ENCODE measurements around the gene CARD11.

Gene CARD11

GRCh38 chr7:2929321-2930201 lies 114.1 kb downstream of the CARD11 start:
- Histone ChIP-seq H3K4me2 (ENCODE audit: low read depth, low read length, poor library complexity, severe bottlenecking) (no peak overlapping the region), H3F3A (ENCODE audit: low read depth) (no peaks in the 10 kb centered on the region), H3K4me3 (ENCODE audit: low read length, poor library complexity, severe bottlenecking) (no peak overlapping the region), H3K27me3 (ENCODE audit: insufficient read depth, low read length, poor library complexity, severe bottlenecking) (no peaks in the 10 kb centered on the region), H2AFZ (ENCODE audit: low read length) (no peak overlapping the region), H3K9me2 (replicated peaks; ENCODE audit: low read depth, low read length) (no peaks in the 10 kb centered on the region), H4K20me1 (ENCODE audit: insufficient read depth, low read length, poor library complexity, severe bottlenecking) (no peaks in the 10 kb centered on the region), H3K79me2 (ENCODE audit: insufficient read depth, low read length) (no peaks in the 10 kb centered on the region), H3K4me1 (ENCODE audit: insufficient read depth, low read length, poor library complexity, severe bottlenecking) (no peaks in the 10 kb centered on the region), H3K9ac (ENCODE audit: low read depth, low read length, poor library complexity, severe bottlenecking) (no peak overlapping the region), H3K9me3 (ENCODE audit: insufficient read depth, low read depth, low read length) (no peaks in the 10 kb centered on the region), H3K36me3 (ENCODE audit: insufficient read depth, low read length) (peaks cover 7% of the 10 kb centered on the region; the same call in 1 of the 2 replicates)
- TF ChIP-seq EZH2phosphoT487 (IDR thresholded peaks at IDR 0.05; ENCODE audit: borderline replicate concordance) (no peak), CTCF (conservative IDR thresholded peaks at IDR 0.05; ENCODE audit: low read length) (no peak)

GRCh38 chr7:2928613-2929311 lies 114.9 kb downstream of the CARD11 start:
- Histone ChIP-seq H3F3A (ENCODE audit: low read depth) (no peaks in the 10 kb centered on the region), H2AFZ (ENCODE audit: low read length) (no peak overlapping the region), H3K4me3 (ENCODE audit: low read length, poor library complexity, severe bottlenecking) (no peak overlapping the region), H3K9me2 (replicated peaks; ENCODE audit: low read depth, low read length) (no peaks in the 10 kb centered on the region), H3K4me1 (ENCODE audit: insufficient read depth, low read length, poor library complexity, severe bottlenecking) (no peaks in the 10 kb centered on the region), H3K4me2 (ENCODE audit: low read depth, low read length, poor library complexity, severe bottlenecking) (no peak overlapping the region), H3K79me2 (ENCODE audit: insufficient read depth, low read length) (no peaks in the 10 kb centered on the region), H3K9me3 (ENCODE audit: insufficient read depth, low read depth, low read length) (no peaks in the 10 kb centered on the region), H3K9ac (ENCODE audit: low read depth, low read length, poor library complexity, severe bottlenecking) (no peak overlapping the region), H3K36me3 (ENCODE audit: insufficient read depth, low read length) (peaks cover 7% of the 10 kb centered on the region; the same call in 1 of the 2 replicates), H3K27me3 (ENCODE audit: insufficient read depth, low read length, poor library complexity, severe bottlenecking) (no peaks in the 10 kb centered on the region), H4K20me1 (ENCODE audit: insufficient read depth, low read length, poor library complexity, severe bottlenecking) (no peaks in the 10 kb centered on the region)
- TF ChIP-seq CTCF (conservative IDR thresholded peaks at IDR 0.05; ENCODE audit: low read length) (no peak), EZH2phosphoT487 (IDR thresholded peaks at IDR 0.05; ENCODE audit: borderline replicate concordance) (no peak)

GRCh38 chr7:2928256-2928612 lies 115.4 kb downstream of the CARD11 start:
- Histone ChIP-seq H3K79me2 (ENCODE audit: insufficient read depth, low read length) (no peaks in the 10 kb centered on the region), H3K27me3 (ENCODE audit: insufficient read depth, low read length, poor library complexity, severe bottlenecking) (no peaks in the 10 kb centered on the region), H3F3A (ENCODE audit: low read depth) (no peaks in the 10 kb centered on the region), H3K4me1 (ENCODE audit: insufficient read depth, low read length, poor library complexity, severe bottlenecking) (no peaks in the 10 kb centered on the region), H3K9ac (ENCODE audit: low read depth, low read length, poor library complexity, severe bottlenecking) (no peak overlapping the region), H3K9me2 (replicated peaks; ENCODE audit: low read depth, low read length) (no peaks in the 10 kb centered on the region), H3K36me3 (ENCODE audit: insufficient read depth, low read length) (peaks cover 7% of the 10 kb centered on the region; the same call in 1 of the 2 replicates), H3K4me3 (ENCODE audit: low read length, poor library complexity, severe bottlenecking) (no peak overlapping the region), H4K20me1 (ENCODE audit: insufficient read depth, low read length, poor library complexity, severe bottlenecking) (no peaks in the 10 kb centered on the region), H3K4me2 (ENCODE audit: low read depth, low read length, poor library complexity, severe bottlenecking) (no peak overlapping the region), H2AFZ (ENCODE audit: low read length) (no peak overlapping the region), H3K9me3 (ENCODE audit: insufficient read depth, low read depth, low read length) (no peaks in the 10 kb centered on the region)
- TF ChIP-seq CTCF (conservative IDR thresholded peaks at IDR 0.05; ENCODE audit: low read length) (no peak), EZH2phosphoT487 (IDR thresholded peaks at IDR 0.05; ENCODE audit: borderline replicate concordance) (no peak)
